Adipocyte (in vitro differentiated cells): ENCODE data around the gene ITGB3.

Source experiments
- DNase-seq: peaks from one replicate; pipeline ENCODE4 v3.0.0-alpha.2; 2015; ENCODE audit warnings: low read depth
- H3K27me3 ChIP-seq: replicated peaks from 2 replicates; pipeline ENCODE4 v1.7.0; 2013; ENCODE audit warnings: mild to moderate bottlenecking, low read length, moderate library complexity; ENCODE audit not compliant: control insufficient read depth, insufficient read depth
- H3K36me3 ChIP-seq: 2 replicates; pipeline ENCODE4 v1.7.0; 2013; ENCODE audit warnings: low read length, mild to moderate bottlenecking, moderate library complexity; ENCODE audit not compliant: control insufficient read depth, insufficient read depth, severe bottlenecking
- H3K4me1 ChIP-seq: 2 replicates; pipeline ENCODE4 v1.7.0; 2013; ENCODE audit warnings: mild to moderate bottlenecking, low read length, moderate library complexity; ENCODE audit not compliant: control insufficient read depth, insufficient read depth
- H3K4me3 ChIP-seq: 2 replicates; pipeline ENCODE4 v1.7.0; 2013; ENCODE audit warnings: mild to moderate bottlenecking, low read length, moderate library complexity
- H3K9ac ChIP-seq: 2 replicates; pipeline ENCODE4 v1.7.0; 2013; ENCODE audit warnings: mild to moderate bottlenecking, low read length, moderate library complexity
- H3K9me3 ChIP-seq: 2 replicates; pipeline ENCODE4 v1.7.0; 2013; ENCODE audit warnings: mild to moderate bottlenecking, low read length, moderate library complexity; ENCODE audit not compliant: control insufficient read depth

ITGB3 gene

DNA sequence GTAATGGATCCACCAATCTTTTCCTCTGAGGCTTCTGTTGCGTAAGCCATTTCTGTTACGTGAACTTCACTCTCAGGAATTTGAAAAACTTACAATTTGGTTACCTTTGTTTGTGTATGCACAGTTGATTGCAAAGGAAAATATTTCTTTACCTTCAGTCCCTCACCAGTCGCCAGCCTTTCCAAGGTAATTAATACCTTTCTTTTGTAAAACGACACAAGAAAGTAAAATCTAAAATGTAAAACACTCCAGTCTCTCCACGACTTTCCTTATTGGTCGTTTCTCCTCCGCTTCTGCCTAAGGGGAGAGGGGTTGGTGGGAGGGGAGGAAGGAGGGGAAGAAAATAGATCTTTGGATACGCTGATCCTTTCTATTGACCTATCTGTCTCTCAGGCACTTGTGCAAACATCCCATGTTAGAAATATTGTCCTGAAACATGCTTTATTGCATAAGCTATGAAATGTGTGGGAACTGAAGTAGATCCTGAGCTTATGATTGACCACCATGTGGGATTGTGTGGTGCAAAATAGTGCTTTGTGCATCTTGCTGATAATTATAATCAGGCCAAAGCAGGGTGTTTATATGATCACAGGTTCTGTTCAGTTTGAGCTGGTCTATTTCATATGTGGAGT is 37.7 kb downstream of the ITGB3 start:
- Histone ChIP-seq H3K36me3 (no peaks in the 10 kb centered on the region), H3K9me3 (no peaks in the 10 kb centered on the region), H3K27me3 (no peaks in the 10 kb centered on the region), H3K4me3 (no peak overlapping the region), H3K9ac (no peak overlapping the region), H3K4me1 (peaks cover 44% of the 10 kb centered on the region)
- DNase-seq: no peak

DNA sequence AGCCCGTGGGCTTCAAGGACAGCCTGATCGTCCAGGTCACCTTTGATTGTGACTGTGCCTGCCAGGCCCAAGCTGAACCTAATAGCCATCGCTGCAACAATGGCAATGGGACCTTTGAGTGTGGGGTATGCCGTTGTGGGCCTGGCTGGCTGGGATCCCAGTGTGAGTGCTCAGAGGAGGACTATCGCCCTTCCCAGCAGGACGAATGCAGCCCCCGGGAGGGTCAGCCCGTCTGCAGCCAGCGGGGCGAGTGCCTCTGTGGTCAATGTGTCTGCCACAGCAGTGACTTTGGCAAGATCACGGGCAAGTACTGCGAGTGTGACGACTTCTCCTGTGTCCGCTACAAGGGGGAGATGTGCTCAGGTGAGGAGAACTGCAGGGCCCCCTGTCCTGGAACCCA is 38.6 kb downstream of the ITGB3 start:
- Histone ChIP-seq H3K4me1 (peaks cover 44% of the 10 kb centered on the region), H3K9me3 (no peaks in the 10 kb centered on the region)
- DNase-seq: no peak

DNA sequence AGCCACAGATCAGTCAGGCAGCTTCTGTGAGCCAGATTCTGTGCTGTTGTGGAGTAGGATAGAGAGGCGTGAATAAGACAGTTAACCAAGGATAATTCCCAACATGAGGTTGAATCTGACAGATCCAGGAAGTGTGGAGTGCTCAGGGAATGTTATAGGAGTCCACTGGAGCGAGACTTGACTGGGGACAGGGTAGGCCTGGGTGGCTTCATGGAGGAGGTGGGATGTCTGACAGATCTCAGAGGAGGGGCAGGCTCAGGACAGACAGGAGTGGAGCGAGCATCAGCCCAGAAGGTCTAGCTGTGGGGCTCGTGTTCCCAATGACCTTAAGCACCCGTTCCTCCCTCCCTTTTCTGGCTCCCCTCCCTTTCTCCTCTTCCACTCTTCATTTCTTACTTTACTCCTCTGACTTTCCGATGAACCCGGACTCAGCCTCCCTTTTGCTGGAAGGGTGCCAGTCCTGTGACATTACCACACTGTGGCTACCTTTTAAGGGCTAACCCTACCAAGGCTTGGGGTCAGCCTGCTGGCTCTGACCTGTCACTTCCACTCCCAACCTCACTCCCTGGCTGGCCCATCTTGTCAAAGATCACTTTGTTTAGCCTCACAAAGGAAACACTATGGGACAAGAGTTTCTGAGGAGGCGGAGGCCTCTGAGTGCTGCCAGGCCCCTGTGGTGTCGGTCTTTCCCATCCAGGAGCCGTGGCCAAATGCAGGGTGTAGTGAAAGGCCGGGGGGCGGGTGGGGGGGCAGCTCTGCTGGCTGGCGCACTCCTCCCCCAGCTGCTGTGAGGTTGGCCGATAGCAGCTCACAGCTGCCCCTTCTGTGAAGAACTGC is 41.6 kb downstream of the ITGB3 start:
- Histone ChIP-seq H3K9me3 (no peaks in the 10 kb centered on the region), H3K4me3 (peak overlapping the region; percentile 28), H3K9ac (no peak overlapping the region), H3K36me3 (no peaks in the 10 kb centered on the region), H3K4me1 (peaks cover 33% of the 10 kb centered on the region), H3K27me3 (no peaks in the 10 kb centered on the region)
- no peak for DNase-seq

More for the DNA sequence above, 38.6 kb downstream of the ITGB3 start:
- H3K27me3 ChIP-seq: no peaks in the 10 kb centered on the region
- no peak overlapping the region for H3K9ac ChIP-seq
- H3K4me3 ChIP-seq: no peak overlapping the region
- H3K36me3 ChIP-seq: no peaks in the 10 kb centered on the region

DNA sequence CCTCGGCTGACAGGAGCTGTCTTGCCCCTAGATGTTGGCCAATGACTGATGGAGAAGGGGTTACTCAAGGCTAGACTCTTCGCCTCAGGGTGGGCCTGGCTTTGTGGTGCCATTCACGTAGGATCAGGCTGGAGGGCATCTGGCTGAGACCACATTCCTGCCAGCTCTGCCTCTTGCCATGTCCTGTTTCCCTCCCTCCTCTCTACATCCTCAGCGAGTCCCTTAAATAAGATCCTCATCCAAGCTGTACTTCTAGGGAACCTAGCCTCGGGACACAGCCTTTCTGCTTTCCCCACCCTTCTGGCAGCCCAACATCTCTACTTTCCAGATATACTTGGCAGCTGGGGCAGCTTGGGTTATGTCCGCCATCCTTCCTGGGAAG is 42.2 kb downstream of the ITGB3 start:
- no peak for DNase-seq
- Histone ChIP-seq H3K9ac (no peak overlapping the region), H3K36me3 (peaks cover 4% of the 10 kb centered on the region), H3K4me3 (no peak overlapping the region), H3K9me3 (no peaks in the 10 kb centered on the region), H3K4me1 (peaks cover 32% of the 10 kb centered on the region), H3K27me3 (no peaks in the 10 kb centered on the region)

DNA sequence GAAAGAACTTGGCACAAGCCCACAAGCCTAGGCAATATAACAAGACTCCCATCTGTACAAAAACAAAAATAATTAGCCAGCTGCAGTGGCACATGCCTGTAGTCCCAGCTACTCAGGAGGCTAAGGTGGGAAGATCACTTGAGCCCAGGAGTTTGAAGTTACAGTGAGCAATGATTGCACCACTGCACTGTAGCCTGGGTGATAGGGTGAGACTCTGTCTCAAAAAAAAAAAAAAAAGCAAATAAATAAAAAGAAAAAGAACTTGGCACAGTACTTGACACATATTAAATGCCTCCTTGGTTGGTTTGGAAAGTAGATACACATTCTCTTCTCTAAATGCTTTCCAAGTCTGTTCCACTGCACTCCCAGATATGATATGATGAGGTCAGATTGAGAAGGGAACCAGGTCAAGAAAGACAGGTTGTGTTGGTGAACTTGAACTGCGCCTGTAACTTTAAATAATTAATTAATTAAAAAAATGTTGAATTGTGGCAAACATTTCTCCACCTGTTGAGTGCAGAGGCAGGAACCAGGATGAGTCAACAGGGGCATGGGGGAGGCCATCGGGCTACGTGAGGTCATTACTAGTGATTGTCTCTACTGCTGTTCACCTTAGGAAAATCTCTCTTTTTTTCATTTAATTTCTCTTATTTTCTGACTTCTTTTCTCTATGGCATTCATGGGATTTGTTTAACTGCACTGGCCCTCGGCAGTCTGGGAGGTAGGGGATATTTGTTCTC is 44.2 kb downstream of the ITGB3 start:
- Histone ChIP-seq H3K9ac (no peak overlapping the region), H3K27me3 (no peaks in the 10 kb centered on the region), H3K36me3 (peaks cover 18% of the 10 kb centered on the region), H3K4me3 (no peak overlapping the region), H3K9me3 (peaks cover 7% of the 10 kb centered on the region), H3K4me1 (peaks cover 30% of the 10 kb centered on the region)
- DNase-seq: no peak

DNA sequence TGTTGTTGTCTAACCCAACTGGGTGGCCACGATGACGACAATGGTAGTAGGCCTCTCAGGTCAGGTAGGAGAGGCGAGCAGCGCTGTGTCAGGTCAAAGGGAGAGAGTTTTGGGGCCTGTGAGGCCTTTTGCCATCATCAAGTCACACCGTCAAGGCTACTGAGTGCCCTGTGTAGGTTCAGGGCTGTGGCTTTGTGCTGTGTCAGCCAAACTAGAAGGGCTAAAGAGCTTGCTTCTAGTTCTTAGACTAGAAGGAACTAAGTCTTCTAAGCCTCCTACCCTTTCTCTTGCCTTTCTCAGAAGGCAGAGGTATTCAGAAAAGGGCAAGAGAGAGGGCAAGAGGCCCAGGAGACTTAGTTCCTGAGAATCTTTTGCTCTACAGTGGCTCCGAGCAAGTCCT is 45.1 kb downstream of the ITGB3 start:
- no peak for DNase-seq
- Histone ChIP-seq H3K4me3 (no peak overlapping the region), H3K9me3 (peaks cover 7% of the 10 kb centered on the region), H3K36me3 (peaks cover 22% of the 10 kb centered on the region), H3K4me1 (peaks cover 28% of the 10 kb centered on the region), H3K27me3 (no peaks in the 10 kb centered on the region), H3K9ac (no peak overlapping the region)

DNA sequence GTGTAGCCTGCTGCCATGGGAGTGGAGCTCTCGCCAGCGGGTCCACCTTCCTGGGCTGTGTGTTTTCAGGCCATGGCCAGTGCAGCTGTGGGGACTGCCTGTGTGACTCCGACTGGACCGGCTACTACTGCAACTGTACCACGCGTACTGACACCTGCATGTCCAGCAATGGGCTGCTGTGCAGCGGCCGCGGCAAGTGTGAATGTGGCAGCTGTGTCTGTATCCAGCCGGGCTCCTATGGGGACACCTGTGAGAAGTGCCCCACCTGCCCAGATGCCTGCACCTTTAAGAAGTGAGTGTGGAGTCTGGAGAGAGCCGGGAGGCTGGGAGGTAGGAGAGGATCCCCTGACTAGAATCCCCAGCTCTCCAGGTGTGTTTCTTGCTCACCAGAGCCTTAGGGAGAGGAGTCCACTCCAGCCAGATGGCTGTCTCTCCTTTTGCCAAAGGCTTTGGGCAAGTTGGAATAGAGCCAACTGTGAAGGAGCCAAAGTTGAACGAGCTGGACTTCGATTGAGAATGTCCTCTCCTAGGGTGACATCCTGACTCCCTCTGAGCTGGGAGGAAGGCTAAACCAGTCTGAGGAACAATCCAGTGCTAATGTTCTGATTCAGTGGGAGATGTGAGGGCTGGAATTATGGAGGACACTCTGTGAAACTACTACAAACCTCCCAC is 45.7 kb downstream of the ITGB3 start:
- Histone ChIP-seq H3K4me1 (peaks cover 25% of the 10 kb centered on the region), H3K9me3 (peaks cover 7% of the 10 kb centered on the region), H3K27me3 (no peaks in the 10 kb centered on the region), H3K36me3 (peaks cover 23% of the 10 kb centered on the region), H3K9ac (no peak overlapping the region), H3K4me3 (no peak overlapping the region)
- DNase-seq: no peak

DNA sequence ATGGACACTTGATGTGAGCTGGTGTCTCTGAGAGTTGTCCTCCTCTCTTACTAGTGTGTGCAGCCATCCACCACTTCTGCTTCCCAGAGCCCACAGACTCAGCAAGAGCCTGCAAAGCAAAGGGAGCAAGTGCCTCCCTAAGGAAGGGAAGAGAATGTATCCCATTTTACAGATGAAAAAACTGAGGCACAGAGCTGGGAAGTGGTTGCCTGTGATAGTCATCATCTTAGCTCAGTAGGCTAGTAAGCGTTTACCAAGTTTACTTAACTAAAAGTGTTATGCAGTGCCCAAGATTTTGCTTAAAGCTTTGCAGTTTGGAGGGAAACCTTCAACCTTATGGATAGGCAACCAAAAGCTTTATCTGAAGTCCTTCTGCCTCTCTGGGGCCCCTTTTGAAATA is 47.1 kb downstream of the ITGB3 start:
- Histone ChIP-seq H3K36me3 (peaks cover 23% of the 10 kb centered on the region), H3K4me1 (peaks cover 23% of the 10 kb centered on the region), H3K4me3 (no peak overlapping the region)

DNA sequence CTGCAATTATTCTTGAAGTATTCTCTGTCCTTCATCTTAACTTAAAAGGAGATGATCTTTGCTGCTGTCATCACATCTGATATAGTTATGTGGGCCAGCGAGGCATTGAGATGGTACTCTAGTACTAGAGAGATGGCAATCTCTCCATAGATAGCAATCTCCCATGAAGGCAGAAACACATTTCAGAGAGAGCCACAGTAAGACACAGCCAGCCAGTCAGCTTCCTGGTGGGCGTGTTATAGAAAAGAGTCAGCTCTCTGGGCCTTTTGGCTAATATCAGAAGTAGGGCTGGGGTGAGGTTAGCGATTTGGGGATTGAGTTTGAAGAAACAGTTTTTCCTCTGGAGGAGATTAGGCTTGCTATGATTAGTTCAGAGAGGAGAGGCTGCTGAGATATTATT is 47.5 kb downstream of the ITGB3 start:
- Histone ChIP-seq H3K9me3 (peaks cover 7% of the 10 kb centered on the region), H3K36me3 (peaks cover 23% of the 10 kb centered on the region)

More for the DNA sequence above, 47.1 kb downstream of the ITGB3 start:
- no peak for DNase-seq
- Histone ChIP-seq H3K27me3 (no peaks in the 10 kb centered on the region), H3K9ac (no peak overlapping the region), H3K9me3 (peaks cover 7% of the 10 kb centered on the region)

DNA sequence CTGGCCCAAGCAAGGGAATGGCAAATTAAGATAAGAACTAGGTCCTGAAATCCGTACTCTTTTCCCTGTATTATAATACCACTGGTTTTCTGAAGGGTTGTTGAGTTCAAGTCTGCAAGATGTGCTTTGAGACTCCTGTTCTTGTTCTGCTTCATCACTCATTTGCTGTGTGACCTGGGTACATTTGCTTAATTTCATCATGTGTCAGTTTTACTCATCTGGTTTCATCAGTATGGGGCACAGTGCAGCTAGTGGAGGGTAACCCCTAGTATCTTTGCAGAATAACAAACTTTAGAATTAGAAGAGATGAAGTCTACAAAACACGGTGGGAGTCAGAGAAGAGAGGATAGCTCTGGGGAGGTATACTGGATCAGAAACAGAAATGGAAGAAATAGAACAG is 48.2 kb downstream of the ITGB3 start:
- Histone ChIP-seq H3K9ac (no peak overlapping the region), H3K4me3 (no peak overlapping the region), H3K4me1 (peaks cover 29% of the 10 kb centered on the region), H3K9me3 (peaks cover 7% of the 10 kb centered on the region), H3K36me3 (peaks cover 23% of the 10 kb centered on the region), H3K27me3 (no peaks in the 10 kb centered on the region)
- no peak for DNase-seq

More for the DNA sequence above, 47.5 kb downstream of the ITGB3 start:
- Histone ChIP-seq H3K4me3 (no peak overlapping the region), H3K27me3 (no peaks in the 10 kb centered on the region), H3K9ac (no peak overlapping the region), H3K4me1 (peaks cover 27% of the 10 kb centered on the region)
- DNase-seq: no peak

DNA sequence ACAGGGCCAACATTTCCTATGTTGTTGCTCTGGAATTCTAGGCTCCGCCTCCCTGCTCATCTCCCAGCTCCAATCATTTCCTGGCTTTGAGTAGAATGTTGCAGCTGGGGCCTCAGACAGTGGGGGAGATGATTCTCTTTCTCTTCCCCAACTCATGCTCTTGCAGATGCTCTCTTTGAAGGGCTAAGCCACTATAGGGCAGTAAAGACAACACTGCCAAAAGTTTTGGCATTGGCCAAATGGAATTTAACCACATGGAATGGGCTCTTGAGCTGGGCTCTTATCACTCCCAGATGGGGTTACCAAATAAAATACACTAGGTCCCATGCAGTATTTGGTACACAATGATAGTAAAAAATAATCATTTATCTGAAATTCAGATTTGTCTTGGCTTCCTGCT is 50.6 kb downstream of the ITGB3 start:
- no peak for DNase-seq
- Histone ChIP-seq H3K36me3 (peaks cover 24% of the 10 kb centered on the region), H3K27me3 (no peaks in the 10 kb centered on the region), H3K9ac (no peak overlapping the region), H3K4me1 (peaks cover 29% of the 10 kb centered on the region), H3K9me3 (peaks cover 7% of the 10 kb centered on the region), H3K4me3 (no peak overlapping the region)
